ENCODE results near the gene IRAK3. TPM values are rescaled to one million over a fixed set of nuclear protein-coding genes. Genes with fewer than 3 reads are reported as not detected.

The IRAK3 gene
- total RNA-seq, 1 donor from 2014 or later, result 0.81 TPM

GRCh38 chr12:66236969-66237368, 48.0 kb downstream of the IRAK3 start:
- DNase-seq (ENCODE audit: low read depth), result no peak
- TF ChIP-seq, protein P1, sequence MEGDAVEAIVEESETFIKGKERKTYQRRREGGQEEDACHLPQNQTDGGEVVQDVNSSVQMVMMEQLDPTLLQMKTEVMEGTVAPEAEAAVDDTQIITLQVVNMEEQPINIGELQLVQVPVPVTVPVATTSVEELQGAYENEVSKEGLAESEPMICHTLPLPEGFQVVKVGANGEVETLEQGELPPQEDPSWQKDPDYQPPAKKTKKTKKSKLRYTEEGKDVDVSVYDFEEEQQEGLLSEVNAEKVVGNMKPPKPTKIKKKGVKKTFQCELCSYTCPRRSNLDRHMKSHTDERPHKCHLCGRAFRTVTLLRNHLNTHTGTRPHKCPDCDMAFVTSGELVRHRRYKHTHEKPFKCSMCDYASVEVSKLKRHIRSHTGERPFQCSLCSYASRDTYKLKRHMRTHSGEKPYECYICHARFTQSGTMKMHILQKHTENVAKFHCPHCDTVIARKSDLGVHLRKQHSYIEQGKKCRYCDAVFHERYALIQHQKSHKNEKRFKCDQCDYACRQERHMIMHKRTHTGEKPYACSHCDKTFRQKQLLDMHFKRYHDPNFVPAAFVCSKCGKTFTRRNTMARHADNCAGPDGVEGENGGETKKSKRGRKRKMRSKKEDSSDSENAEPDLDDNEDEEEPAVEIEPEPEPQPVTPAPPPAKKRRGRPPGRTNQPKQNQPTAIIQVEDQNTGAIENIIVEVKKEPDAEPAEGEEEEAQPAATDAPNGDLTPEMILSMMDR (conservative IDR thresholded peaks at IDR 0.05; ENCODE audit: low read depth, low read length), result no peak
- H3K4me3 ChIP-seq (ENCODE audit: low read depth, low read length), result no peak overlapping the region

DNA sequence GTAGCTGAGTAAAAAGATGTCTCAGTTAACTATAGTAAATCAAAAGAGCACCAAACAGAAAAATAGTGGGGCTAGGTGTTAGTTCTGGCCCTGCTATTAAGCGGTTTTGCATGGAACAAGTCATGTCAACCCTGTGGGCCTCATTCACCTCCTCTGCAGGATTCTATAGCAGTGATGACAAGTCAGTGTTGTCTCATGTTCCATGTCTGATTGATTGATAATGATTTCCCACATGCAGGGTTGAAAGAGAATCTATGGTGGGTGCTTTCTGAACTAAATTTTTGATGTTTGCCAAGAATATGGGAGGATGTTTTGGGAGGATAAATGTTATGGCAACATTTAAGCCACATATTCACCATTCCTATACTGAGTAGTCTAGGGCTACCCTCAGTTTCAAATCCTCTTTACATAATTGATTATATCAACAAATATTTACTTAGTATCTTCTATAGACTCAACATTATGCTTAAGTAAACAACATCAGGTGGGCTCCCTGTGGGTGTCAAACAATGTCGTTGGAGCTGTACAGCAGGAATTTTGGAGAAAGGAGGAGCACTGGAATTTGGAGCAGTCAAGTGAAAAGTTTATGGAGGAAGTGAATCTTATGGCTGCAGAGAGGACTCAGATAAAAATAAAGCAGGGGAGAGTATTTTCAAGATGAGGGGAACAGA, 48.6 kb downstream of the IRAK3 start:
- DNase-seq (ENCODE audit: low read depth), result no peak
- no peak overlapping the region for H3K4me3 ChIP-seq (ENCODE audit: low read depth, low read length)
- TF ChIP-seq, protein P1 (conservative IDR thresholded peaks at IDR 0.05; ENCODE audit: low read depth, low read length), result no peak

DNA sequence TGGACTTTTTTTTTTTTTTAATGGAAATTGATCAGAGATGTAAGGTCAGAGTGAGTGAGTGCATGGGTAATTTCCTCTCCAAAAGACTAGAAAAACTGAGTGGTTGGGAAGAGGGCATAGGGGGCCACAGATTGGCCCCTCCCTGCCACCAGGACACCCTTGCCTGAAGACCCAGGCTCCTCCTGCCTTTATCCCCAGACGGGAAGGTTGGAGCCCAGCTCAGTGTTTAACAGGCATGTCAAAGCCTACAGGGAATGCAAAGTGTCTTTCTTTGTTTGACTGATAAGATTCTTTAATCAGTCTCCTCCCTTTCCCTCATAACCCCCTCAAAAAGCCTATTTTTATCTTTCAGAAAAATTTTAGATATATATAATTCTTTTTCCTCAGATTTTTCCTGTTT, 50.3 kb downstream of the IRAK3 start:
- no peak overlapping the region for H3K4me3 ChIP-seq (ENCODE audit: low read depth, low read length)
- DNase-seq (ENCODE audit: low read depth), result no peak
- TF ChIP-seq, protein P1 (conservative IDR thresholded peaks at IDR 0.05; ENCODE audit: low read depth, low read length), result no peak

DNA sequence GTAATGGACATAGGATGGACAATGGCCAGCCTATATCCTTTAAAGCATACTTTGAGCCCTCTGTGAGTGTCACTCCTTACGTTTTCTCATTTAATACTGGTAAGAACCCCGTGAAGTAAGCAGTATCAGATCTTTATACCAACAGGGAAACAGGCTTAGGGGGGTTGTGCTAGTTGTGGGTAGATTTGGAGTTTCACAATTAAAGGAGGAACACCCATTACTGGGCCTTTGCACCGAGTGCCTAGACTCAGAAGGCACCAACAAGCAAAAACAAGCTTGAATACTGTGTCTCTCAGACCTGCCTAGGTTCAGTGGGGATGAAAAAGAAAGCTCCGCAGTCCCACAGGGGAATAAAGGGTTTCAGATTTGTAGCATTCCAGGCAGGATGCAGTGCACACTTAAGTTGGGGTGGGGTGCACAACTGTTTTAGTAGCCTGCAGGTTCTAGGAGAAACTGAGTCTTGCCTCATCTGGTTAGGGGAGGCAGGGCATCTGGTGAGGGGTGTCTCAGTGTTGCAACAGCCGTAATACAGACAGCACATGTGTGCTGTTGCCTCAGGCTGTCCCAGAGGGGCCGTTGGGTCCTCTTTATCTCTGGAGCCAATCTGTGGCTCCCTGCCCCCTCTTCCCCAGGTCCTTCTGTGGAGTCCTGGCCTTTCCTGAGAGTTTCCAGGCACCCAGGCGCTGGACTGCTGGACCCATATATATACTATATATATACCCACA, 51.2 kb downstream of the IRAK3 start:
- no peak overlapping the region for H3K4me3 ChIP-seq (ENCODE audit: low read depth, low read length)
- no peak for DNase-seq (ENCODE audit: low read depth)
- TF ChIP-seq, protein P1 (conservative IDR thresholded peaks at IDR 0.05; ENCODE audit: low read depth, low read length), result no peak

DNA sequence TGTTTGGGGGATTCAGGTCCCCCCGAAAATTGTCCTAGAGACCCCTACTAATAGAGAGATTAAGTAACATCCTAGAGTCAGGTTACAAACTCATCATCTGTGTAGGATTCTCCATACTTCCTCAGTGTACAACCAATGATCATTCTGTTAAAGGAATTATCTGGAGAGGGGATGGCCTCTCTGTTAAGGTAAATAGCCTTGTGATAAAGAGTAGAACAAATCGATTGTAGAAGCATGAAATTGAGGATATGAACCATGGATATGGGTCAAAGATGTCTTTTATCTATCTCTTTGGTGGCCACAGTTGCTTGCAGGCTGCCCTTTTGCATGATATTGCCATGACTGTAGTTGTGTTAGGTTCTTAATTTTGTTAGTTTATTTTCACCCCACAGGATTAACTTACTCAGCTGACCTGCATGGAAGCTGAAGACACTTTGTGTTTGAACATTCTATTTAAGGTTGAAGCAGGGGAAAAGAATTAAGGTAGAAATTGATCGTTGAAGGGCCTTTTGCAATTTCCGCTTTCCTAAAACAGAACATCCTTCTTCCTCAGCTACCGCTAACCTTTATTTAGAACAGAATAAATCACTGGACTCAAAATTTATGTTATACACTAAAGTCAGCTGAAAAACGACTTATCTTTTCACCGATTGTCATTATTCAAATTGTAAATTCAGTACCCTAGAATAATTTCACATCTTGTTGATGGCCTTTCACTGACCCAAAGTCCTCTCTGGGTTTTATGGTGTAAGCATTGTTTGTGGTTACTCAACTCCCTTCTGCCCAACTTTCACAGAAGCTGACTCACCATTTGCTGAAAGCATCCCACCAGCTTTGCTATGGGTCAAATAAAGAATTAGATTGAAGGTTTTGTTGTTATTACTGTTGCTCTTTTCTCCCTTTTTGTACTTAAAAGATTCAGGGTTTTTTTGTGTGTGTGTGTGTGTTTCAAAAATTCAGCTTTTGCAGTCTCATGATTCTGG, 52.3 kb downstream of the IRAK3 start:
- no peak overlapping the region for H3K4me3 ChIP-seq (ENCODE audit: low read depth, low read length)
- peak; percentile 39 for DNase-seq (ENCODE audit: low read depth)
- TF ChIP-seq, protein P1 (conservative IDR thresholded peaks at IDR 0.05; ENCODE audit: low read depth, low read length), result no peak

DNA sequence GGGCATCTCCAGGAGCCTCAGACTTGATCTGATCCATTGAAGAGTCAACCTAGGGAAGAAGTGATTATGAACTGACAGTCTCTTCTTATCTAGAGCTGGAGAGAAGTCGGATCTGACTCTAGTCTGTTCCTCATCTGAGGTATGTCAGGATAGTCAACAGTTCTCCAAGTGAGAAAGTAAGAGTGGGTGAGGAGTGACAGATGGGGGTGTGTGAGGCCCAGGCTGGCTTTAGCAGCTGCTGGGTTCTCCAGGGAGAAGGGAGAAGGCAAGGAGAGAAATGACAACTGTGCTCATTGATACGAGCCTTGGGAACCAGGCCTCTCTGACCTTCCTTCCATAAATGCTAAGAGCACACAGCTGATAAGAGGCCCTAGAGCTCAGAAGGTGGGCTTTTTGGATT, 53.3 kb downstream of the IRAK3 start:
- no peak for DNase-seq (ENCODE audit: low read depth)
- H3K4me3 ChIP-seq (ENCODE audit: low read depth, low read length), result no peak overlapping the region
- TF ChIP-seq, protein P1 (conservative IDR thresholded peaks at IDR 0.05; ENCODE audit: low read depth, low read length), result no peak
